Stimulated activated memory B cell treated with anti-CD40 and anti-IgM and Interleukin-4, amounts not matched to agents 10 μg/mL and 1 μg/mL and 100 μg/mL, for 72 hours (primary cell): ENCODE results near the gene SLC13A2.
"Not testable (repeated sequence)": the region's sequence is repeated elsewhere in the genome, so short reads cannot be mapped to it uniquely, and the experiment has no call there.

ENCODE experiments used
- ATAC-seq: fragments of 150-1000 bp; cut with Tn5 transposase; 2 replicates; pipeline ENCODE4 v1.10.0; 2021
- H3K27ac Mint-ChIP-seq: one replicate; pipeline ENCODE4 v1.8.0; 2022; ENCODE audit warnings: mild to moderate bottlenecking, mixed read lengths
- H3K27me3 Mint-ChIP-seq: one replicate; pipeline ENCODE4 v1.8.0; 2022; ENCODE audit warnings: mixed read lengths
- H3K36me3 Mint-ChIP-seq: one replicate; pipeline ENCODE4 v1.8.0; 2022; ENCODE audit warnings: mixed read lengths
- H3K4me1 Mint-ChIP-seq: one replicate; pipeline ENCODE4 v1.8.0; 2022; ENCODE audit warnings: mixed read lengths
- H3K4me3 Mint-ChIP-seq: one replicate; pipeline ENCODE4 v1.8.0; 2022; ENCODE audit warnings: mild to moderate bottlenecking, moderate library complexity, mixed read lengths
- H3K9me3 Mint-ChIP-seq: one replicate; pipeline ENCODE4 v1.8.0; 2022; ENCODE audit warnings: mixed read lengths

SLC13A2 gene

GRCh38 chr17:28514561-28515002, 41.1 kb downstream of the SLC13A2 start:
- Mint-ChIP-seq H3K27me3 (peaks cover 13% of the 10 kb centered on the region), H3K4me1 (peaks cover 8% of the 10 kb centered on the region), H3K9me3 (no peaks in the 10 kb centered on the region), H3K4me3 (no peak overlapping the region), H3K36me3 (no peaks in the 10 kb centered on the region), H3K27ac (no peak overlapping the region)
- no peak for ATAC-seq

- H3K9me3 Mint-ChIP-seq: no peaks in the 10 kb centered on the region
- H3K36me3 Mint-ChIP-seq: no peaks in the 10 kb centered on the region
- H3K27me3 Mint-ChIP-seq: peaks cover 4% of the 10 kb centered on the region
- H3K27ac Mint-ChIP-seq: no peak overlapping the region
- peaks cover 8% of the 10 kb centered on the region for H3K4me1 Mint-ChIP-seq
- H3K4me3 Mint-ChIP-seq: no peak overlapping the region
- no peak for ATAC-seq
Measured at GRCh38 chr17:28515518-28515917, 42.1 kb downstream of the SLC13A2 start.

GRCh38 chr17:28518132-28518531, 44.7 kb downstream of the SLC13A2 start:
- peak; percentile 85 for ATAC-seq

GRCh38 chr17:28518578-28518977, 45.1 kb downstream of the SLC13A2 start:
- H3K9me3 Mint-ChIP-seq: no peaks in the 10 kb centered on the region
- H3K36me3 Mint-ChIP-seq: no peaks in the 10 kb centered on the region

More at GRCh38 chr17:28518132-28518531, 44.7 kb downstream of the SLC13A2 start:
- no peaks in the 10 kb centered on the region for H3K9me3 Mint-ChIP-seq
- no peak overlapping the region for H3K4me3 Mint-ChIP-seq
- H3K27ac Mint-ChIP-seq: no peak overlapping the region
- no peaks in the 10 kb centered on the region for H3K36me3 Mint-ChIP-seq
- peaks cover 8% of the 10 kb centered on the region for H3K4me1 Mint-ChIP-seq
- no peaks in the 10 kb centered on the region for H3K27me3 Mint-ChIP-seq

GRCh38 chr17:28519236-28519635, 45.8 kb downstream of the SLC13A2 start:
- no peaks in the 10 kb centered on the region for H3K27me3 Mint-ChIP-seq
- no peak for ATAC-seq
- H3K4me1 Mint-ChIP-seq: peaks cover 8% of the 10 kb centered on the region
- H3K36me3 Mint-ChIP-seq: no peaks in the 10 kb centered on the region
- no peak overlapping the region for H3K4me3 Mint-ChIP-seq
- no peak overlapping the region for H3K27ac Mint-ChIP-seq
- no peaks in the 10 kb centered on the region for H3K9me3 Mint-ChIP-seq

More at GRCh38 chr17:28518578-28518977, 45.1 kb downstream of the SLC13A2 start:
- H3K27ac Mint-ChIP-seq: no peak overlapping the region
- no peaks in the 10 kb centered on the region for H3K27me3 Mint-ChIP-seq
- no peak for ATAC-seq
- no peak overlapping the region for H3K4me3 Mint-ChIP-seq
- H3K4me1 Mint-ChIP-seq: peaks cover 8% of the 10 kb centered on the region

GRCh38 chr17:28520687-28521086, 47.2 kb downstream of the SLC13A2 start:
- Mint-ChIP-seq H3K4me3 (no peak overlapping the region), H3K27ac (no peak overlapping the region), H3K9me3 (no peaks in the 10 kb centered on the region), H3K4me1 (peaks cover 8% of the 10 kb centered on the region), H3K36me3 (no peaks in the 10 kb centered on the region), H3K27me3 (no peaks in the 10 kb centered on the region)
- no peak for ATAC-seq

- no peak for ATAC-seq
- Mint-ChIP-seq H3K36me3 (no peaks in the 10 kb centered on the region), H3K27me3 (no peaks in the 10 kb centered on the region), H3K9me3 (no peaks in the 10 kb centered on the region), H3K27ac (no peak overlapping the region), H3K4me1 (peaks cover 8% of the 10 kb centered on the region), H3K4me3 (no peak overlapping the region)
Measured at GRCh38 chr17:28521311-28522085, 48.1 kb downstream of the SLC13A2 start.

- H3K9me3 Mint-ChIP-seq, H3K4me1 Mint-ChIP-seq, H3K36me3 Mint-ChIP-seq, H3K27ac Mint-ChIP-seq, H3K4me3 Mint-ChIP-seq, ATAC-seq, H3K27me3 Mint-ChIP-seq: not testable (repeated sequence)
Measured at GRCh38 chr17:28522281-28522680, 48.8 kb downstream of the SLC13A2 start.

GRCh38 chr17:28523186-28523585, 49.7 kb downstream of the SLC13A2 start:
- H3K27ac Mint-ChIP-seq: no peak overlapping the region
- no peak for ATAC-seq
- no peaks in the 10 kb centered on the region for H3K36me3 Mint-ChIP-seq
- no peaks in the 10 kb centered on the region for H3K27me3 Mint-ChIP-seq
- no peaks in the 10 kb centered on the region for H3K9me3 Mint-ChIP-seq
- H3K4me3 Mint-ChIP-seq: no peak overlapping the region
- H3K4me1 Mint-ChIP-seq: peaks cover 3% of the 10 kb centered on the region

GRCh38 chr17:28523876-28524275, 50.4 kb downstream of the SLC13A2 start:
- H3K36me3 Mint-ChIP-seq: no peaks in the 10 kb centered on the region
- ATAC-seq: peak; percentile 9
- H3K4me3 Mint-ChIP-seq: no peak overlapping the region
- no peaks in the 10 kb centered on the region for H3K4me1 Mint-ChIP-seq
- no peak overlapping the region for H3K27ac Mint-ChIP-seq
- no peaks in the 10 kb centered on the region for H3K9me3 Mint-ChIP-seq
- no peaks in the 10 kb centered on the region for H3K27me3 Mint-ChIP-seq

GRCh38 chr17:28524476-28525424, 51.3 kb downstream of the SLC13A2 start:
- H3K27me3 Mint-ChIP-seq: no peaks in the 10 kb centered on the region
- H3K4me1 Mint-ChIP-seq: no peaks in the 10 kb centered on the region
- H3K9me3 Mint-ChIP-seq: no peaks in the 10 kb centered on the region
- no peaks in the 10 kb centered on the region for H3K36me3 Mint-ChIP-seq
- ATAC-seq: no peak
- no peak overlapping the region for H3K4me3 Mint-ChIP-seq
- no peak overlapping the region for H3K27ac Mint-ChIP-seq

GRCh38 chr17:28526381-28526780, 52.9 kb downstream of the SLC13A2 start:
- ATAC-seq: no peak

GRCh38 chr17:28527181-28527681, 53.8 kb downstream of the SLC13A2 start:
- no peaks in the 10 kb centered on the region for H3K9me3 Mint-ChIP-seq
- ATAC-seq: no peak
- no peaks in the 10 kb centered on the region for H3K4me1 Mint-ChIP-seq
- H3K4me3 Mint-ChIP-seq: no peak overlapping the region
- H3K36me3 Mint-ChIP-seq: no peaks in the 10 kb centered on the region
- no peaks in the 10 kb centered on the region for H3K27me3 Mint-ChIP-seq
- no peak overlapping the region for H3K27ac Mint-ChIP-seq

More at GRCh38 chr17:28526381-28526780, 52.9 kb downstream of the SLC13A2 start:
- H3K27me3 Mint-ChIP-seq: no peaks in the 10 kb centered on the region
- no peaks in the 10 kb centered on the region for H3K36me3 Mint-ChIP-seq
- no peaks in the 10 kb centered on the region for H3K4me1 Mint-ChIP-seq
- no peak overlapping the region for H3K27ac Mint-ChIP-seq
- H3K9me3 Mint-ChIP-seq: no peaks in the 10 kb centered on the region
- H3K4me3 Mint-ChIP-seq: no peak overlapping the region

- H3K4me1 Mint-ChIP-seq: no peaks in the 10 kb centered on the region
- no peak for ATAC-seq
- H3K27ac Mint-ChIP-seq: no peak overlapping the region
- no peaks in the 10 kb centered on the region for H3K36me3 Mint-ChIP-seq
- no peak overlapping the region for H3K4me3 Mint-ChIP-seq
- H3K27me3 Mint-ChIP-seq: no peaks in the 10 kb centered on the region
- no peaks in the 10 kb centered on the region for H3K9me3 Mint-ChIP-seq
Measured at GRCh38 chr17:28527859-28528258, 54.4 kb downstream of the SLC13A2 start.

- H3K4me1 Mint-ChIP-seq: no peaks in the 10 kb centered on the region
Measured at GRCh38 chr17:28528327-28529012, 55.0 kb downstream of the SLC13A2 start.

More at GRCh38 chr17:28528327-28529012, 55.0 kb downstream of the SLC13A2 start:
- no peaks in the 10 kb centered on the region for H3K36me3 Mint-ChIP-seq
- no peak overlapping the region for H3K4me3 Mint-ChIP-seq
- ATAC-seq: no peak
- no peaks in the 10 kb centered on the region for H3K9me3 Mint-ChIP-seq
- no peaks in the 10 kb centered on the region for H3K27me3 Mint-ChIP-seq
- H3K27ac Mint-ChIP-seq: no peak overlapping the region
